Fibroblast of lung (primary cell): ENCODE measurements around the gene KRTAP5-2. TPM values are rescaled to one million over a fixed set of nuclear protein-coding genes. Genes with fewer than 3 reads are reported as not detected.

Experiments used
- DNase-seq, 2 donors: peaks; one replicate each; pipeline versions ENCODE4 v3.0.0 to v3.0.0-alpha.2; 2010; ENCODE audit warnings: low read depth in 2 of 2
- H2AFZ ChIP-seq: 2 replicates; pipeline ENCODE4 v1.5.1; 2012; ENCODE audit warnings: low read length, control low read depth, inconsistent platforms
- H3K27ac ChIP-seq: 2 replicates; pipeline ENCODE4 v1.5.1; 2011; ENCODE audit warnings: low read length, control low read depth; ENCODE audit not compliant: insufficient read depth
- H3K27me3 ChIP-seq: 2 replicates; pipeline ENCODE4 v1.5.1; 2011; ENCODE audit warnings: mild to moderate bottlenecking, low read length; ENCODE audit not compliant: control insufficient read depth, insufficient read depth
- H3K36me3 ChIP-seq: 2 replicates; pipeline ENCODE4 v1.5.1; 2011; ENCODE audit warnings: low read length; ENCODE audit not compliant: control insufficient read depth, insufficient read depth
- H3K4me1 ChIP-seq: 2 replicates; pipeline ENCODE4 v1.5.1; 2011; ENCODE audit warnings: low read length; ENCODE audit not compliant: control insufficient read depth, insufficient read depth; ENCODE audit errors: extremely low read depth
- H3K4me2 ChIP-seq: 2 replicates; pipeline ENCODE4 v1.5.1; 2011; ENCODE audit warnings: low read length, control low read depth; ENCODE audit not compliant: insufficient read depth; ENCODE audit errors: extremely low read depth
- H3K4me3 ChIP-seq, 4 experiments: fragments of 200-600 bp in 1 of 4; sonication (generic) in 1 of 4; replicated peaks in 1 of 4; 2 replicates each; pipeline ENCODE4 v1.5.1; 2011 to 2016; ENCODE audit warnings: low read length in 4 of 4, low read depth in 3 of 4, mild to moderate bottlenecking in 3 of 4, control low read depth in 2 of 4, inconsistent platforms in 1 of 4, mixed read lengths in 1 of 4; ENCODE audit not compliant: insufficient read depth in 1 of 4; ENCODE audit errors: control extremely low read depth in 1 of 4
- H3K79me2 ChIP-seq: 2 replicates; pipeline ENCODE4 v1.5.1; 2012; ENCODE audit warnings: mild to moderate bottlenecking, low read length, inconsistent platforms; ENCODE audit not compliant: control insufficient read depth, insufficient read depth
- H3K9ac ChIP-seq: 2 replicates; pipeline ENCODE4 v1.5.1; 2011; ENCODE audit warnings: mild to moderate bottlenecking, low read length, control low read depth; ENCODE audit not compliant: insufficient read depth
- H3K9me3 ChIP-seq: 2 replicates; pipeline ENCODE4 v1.5.1; 2012; ENCODE audit warnings: low read depth, low read length; ENCODE audit not compliant: control insufficient read depth, insufficient read depth
- H4K20me1 ChIP-seq: 2 replicates; pipeline ENCODE4 v1.5.1; 2011; ENCODE audit warnings: low read length; ENCODE audit not compliant: control insufficient read depth, insufficient read depth; ENCODE audit errors: extremely low read depth
- EZH2 ChIP-seq: IDR thresholded peaks from 2 replicates; pipeline ENCODE4 v1.5.1; 2012; ENCODE audit warnings: low read length, control low read depth, mild to moderate bottlenecking; ENCODE audit errors: missing control alignments
- polyA plus RNA-seq, 2 donors: library from polyadenylated mRNA; depleted of rRNA in 1 of 2; stranded (reverse) in 1 of 2; unstranded in 1 of 2; fragments of >200 nt; gene quantifications; 2 replicates each; pipeline ENCODE4 v1.2.1, GENCODE V29; 2011 to 2012; ENCODE audit warnings: missing spikeins in 1 of 2
- total RNA-seq: library from RNA; depleted of rRNA; stranded (reverse); fragments of >200 nt; gene quantifications from 2 replicates; pipeline ENCODE4 v1.2.1, GENCODE V29; 2014
- TF ChIP-seq, protein P1 (sequence below), 2 donors: IDR thresholded peaks in 1 of 2; conservative IDR thresholded peaks in 1 of 2; 1 replicate in 1 of 2; 2 replicates in 1 of 2; pipeline ENCODE4 v1.5.1; 2011 to 2012; ENCODE audit warnings: low read length in 2 of 2, control low read depth in 1 of 2, inconsistent platforms in 1 of 2, low read depth in 1 of 2, mild to moderate bottlenecking in 1 of 2

The KRTAP5-2 gene
- total and polyA plus RNA-seq, 2 donors (not counting 1 experiment from before 2014, with no cell fraction given): not detected

DNA sequence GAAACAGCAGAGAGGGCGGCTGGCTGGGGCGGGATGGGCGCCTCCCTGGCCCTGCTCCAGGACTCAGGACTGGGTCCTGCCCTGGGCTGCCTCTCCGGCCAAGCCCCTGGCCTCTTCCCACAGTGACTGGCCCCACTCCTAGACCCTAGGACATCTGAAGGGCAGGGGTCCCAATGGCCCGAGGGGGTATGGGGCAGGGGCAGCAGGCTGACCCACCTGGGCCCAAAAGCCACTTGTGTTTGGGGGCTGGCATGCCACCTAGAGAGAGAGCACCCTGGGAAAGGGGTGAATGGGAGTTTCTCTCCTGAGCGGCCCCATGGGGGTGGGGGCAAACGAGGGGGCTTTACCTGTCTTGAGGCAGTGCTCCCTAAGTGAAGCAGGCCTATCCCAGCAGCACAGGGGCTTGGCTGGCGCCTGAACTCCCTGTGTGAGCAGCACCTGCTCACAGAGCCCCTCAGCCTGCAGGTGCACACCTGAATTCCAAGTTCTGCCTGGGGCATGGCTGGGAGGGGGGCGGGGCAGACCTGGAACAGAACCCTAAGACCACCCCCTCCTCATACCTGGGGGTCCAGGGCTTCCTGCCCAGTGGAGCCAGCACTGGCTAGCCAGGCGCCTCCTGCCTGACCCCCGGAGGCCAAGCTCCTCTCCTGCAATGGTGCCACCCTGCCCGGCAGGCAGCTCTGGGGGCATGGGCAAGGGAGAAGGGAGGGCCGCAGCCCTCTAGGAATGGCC lies 42.9 kb downstream of the KRTAP5-2 start:
- H3K4me1 ChIP-seq: peaks cover 5% of the 10 kb centered on the region
- no peak for TF ChIP-seq EZH2

DNA sequence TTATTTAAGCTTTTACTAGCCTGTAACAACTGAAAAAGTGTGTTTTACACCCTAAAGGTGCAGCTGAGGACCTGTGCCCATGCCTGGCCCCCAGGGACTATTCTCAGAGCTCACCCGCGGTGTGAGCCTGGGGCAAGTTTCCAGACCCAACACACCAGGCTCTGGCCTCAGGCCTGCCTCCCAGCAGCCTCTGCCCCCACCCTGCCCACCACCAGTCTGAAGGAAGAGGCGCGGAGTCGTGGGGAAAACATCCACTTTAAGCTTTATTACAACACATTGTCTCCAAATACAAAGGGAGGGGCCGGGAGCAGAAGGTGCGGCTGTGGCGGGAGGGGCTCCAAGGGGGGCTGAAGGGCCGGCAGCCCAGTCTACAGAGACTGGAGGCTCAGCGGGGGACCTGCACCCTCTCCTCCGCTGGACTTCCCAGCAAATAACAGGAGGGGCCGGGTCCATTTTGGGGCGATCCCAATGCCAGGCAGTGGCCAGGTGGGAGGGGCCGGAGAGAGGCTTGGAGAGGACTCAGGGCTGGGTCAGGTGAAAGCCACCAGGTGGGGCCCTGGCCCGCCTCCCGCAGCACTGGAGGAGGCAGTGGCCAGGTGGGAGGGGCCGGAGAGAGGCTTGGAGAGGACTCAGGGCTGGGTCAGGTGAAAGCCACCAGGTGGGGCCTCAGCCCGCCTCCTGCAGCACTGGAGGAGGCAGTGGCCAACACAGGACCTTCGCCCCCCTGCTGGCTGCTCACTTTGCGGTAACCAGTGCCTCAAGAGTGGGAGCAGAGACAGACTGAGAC lies 44.1 kb downstream of the KRTAP5-2 start:
- Histone ChIP-seq H3K79me2 (no peaks in the 10 kb centered on the region), H3K27ac (no peak overlapping the region), H3K9me3 (no peaks in the 10 kb centered on the region), H3K4me1 (peaks cover 5% of the 10 kb centered on the region), H3K27me3 (no peaks in the 10 kb centered on the region), H4K20me1 (no peaks in the 10 kb centered on the region), H3K4me2 (no peak overlapping the region), H2AFZ (no peak overlapping the region), H3K4me3 (no peak overlapping the region), H3K36me3 (no peaks in the 10 kb centered on the region), H3K9ac (no peak overlapping the region)
- TF ChIP-seq, protein P1, sequence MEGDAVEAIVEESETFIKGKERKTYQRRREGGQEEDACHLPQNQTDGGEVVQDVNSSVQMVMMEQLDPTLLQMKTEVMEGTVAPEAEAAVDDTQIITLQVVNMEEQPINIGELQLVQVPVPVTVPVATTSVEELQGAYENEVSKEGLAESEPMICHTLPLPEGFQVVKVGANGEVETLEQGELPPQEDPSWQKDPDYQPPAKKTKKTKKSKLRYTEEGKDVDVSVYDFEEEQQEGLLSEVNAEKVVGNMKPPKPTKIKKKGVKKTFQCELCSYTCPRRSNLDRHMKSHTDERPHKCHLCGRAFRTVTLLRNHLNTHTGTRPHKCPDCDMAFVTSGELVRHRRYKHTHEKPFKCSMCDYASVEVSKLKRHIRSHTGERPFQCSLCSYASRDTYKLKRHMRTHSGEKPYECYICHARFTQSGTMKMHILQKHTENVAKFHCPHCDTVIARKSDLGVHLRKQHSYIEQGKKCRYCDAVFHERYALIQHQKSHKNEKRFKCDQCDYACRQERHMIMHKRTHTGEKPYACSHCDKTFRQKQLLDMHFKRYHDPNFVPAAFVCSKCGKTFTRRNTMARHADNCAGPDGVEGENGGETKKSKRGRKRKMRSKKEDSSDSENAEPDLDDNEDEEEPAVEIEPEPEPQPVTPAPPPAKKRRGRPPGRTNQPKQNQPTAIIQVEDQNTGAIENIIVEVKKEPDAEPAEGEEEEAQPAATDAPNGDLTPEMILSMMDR (conservative IDR thresholded peaks at IDR 0.05 in 1 of 2, IDR thresholded peaks at IDR 0.05 in 1 of 2; ENCODE audit: low read depth in 1 of 2, low read length in 2 of 2): no peak
- no peak for TF ChIP-seq EZH2
- no peak for DNase-seq

More for the DNA sequence above, 42.9 kb downstream of the KRTAP5-2 start:
- H3K9ac ChIP-seq: no peak overlapping the region
- H3K27ac ChIP-seq: no peak overlapping the region
- H3K9me3 ChIP-seq: no peaks in the 10 kb centered on the region
- no peak overlapping the region for H2AFZ ChIP-seq
- H3K4me2 ChIP-seq: no peak overlapping the region
- no peaks in the 10 kb centered on the region for H3K36me3 ChIP-seq
- H3K4me3 ChIP-seq: no peak overlapping the region
- no peaks in the 10 kb centered on the region for H4K20me1 ChIP-seq
- no peaks in the 10 kb centered on the region for H3K27me3 ChIP-seq
- no peaks in the 10 kb centered on the region for H3K79me2 ChIP-seq
- DNase-seq: no peak

DNA sequence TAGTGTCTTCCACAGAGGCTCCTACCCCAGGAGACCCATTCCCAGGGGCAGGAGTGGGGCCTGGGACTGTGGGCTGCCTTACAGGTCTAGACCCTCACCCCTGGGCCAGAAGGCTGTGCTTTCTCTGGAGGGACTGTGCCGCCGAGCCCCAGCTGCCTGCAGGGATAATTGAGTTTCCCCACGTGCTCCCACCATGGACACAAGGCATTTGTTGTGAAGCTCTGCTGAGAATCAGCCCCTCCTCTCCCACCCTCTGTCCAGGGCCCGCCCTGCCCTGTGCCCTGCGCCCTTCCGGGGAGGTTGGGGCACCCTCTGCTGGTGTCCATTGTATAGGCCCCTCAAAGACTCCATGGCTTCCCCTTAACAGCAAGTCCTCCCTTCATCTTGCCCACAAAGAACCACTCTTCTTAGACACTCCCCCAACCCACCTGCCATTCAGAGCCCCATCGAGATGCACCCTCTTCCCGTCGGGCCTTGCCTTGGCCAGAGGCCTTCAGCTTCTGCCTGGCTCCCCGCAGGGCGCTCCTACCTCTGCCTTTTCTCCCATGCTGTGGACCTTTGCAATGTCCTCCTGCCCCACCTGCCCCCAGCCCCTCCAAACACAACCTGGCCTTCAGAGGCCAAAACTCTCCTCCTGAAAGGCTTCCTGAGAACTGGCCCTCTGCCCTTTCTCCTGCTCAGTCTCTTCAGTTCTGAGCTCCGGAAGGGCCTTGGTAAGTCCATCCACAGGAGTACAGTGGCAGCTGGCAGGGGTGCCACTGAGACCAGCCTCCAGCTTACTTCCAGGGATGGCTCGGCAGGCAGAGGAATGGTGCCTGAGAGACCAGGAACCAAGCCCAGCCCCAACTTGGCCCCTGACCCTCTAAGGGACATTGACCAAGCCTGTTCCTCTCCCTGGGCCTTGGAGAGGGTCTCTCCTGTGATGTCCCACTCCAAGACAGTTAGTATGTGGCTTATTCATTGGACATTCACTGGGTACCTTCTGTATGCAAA lies 48.5 kb downstream of the KRTAP5-2 start:
- H4K20me1 ChIP-seq: no peaks in the 10 kb centered on the region
- no peak for DNase-seq
- H3K4me1 ChIP-seq: no peaks in the 10 kb centered on the region
- no peaks in the 10 kb centered on the region for H3K36me3 ChIP-seq
- peaks cover 13% of the 10 kb centered on the region for H3K27me3 ChIP-seq
- H3K9me3 ChIP-seq: no peaks in the 10 kb centered on the region
- H3K79me2 ChIP-seq: no peaks in the 10 kb centered on the region
- no peak for TF ChIP-seq EZH2
- TF ChIP-seq, protein P1 (conservative IDR thresholded peaks at IDR 0.05 in 1 of 2, IDR thresholded peaks at IDR 0.05 in 1 of 2; ENCODE audit: low read depth in 1 of 2, low read length in 2 of 2): no peak
- no peak overlapping the region for H3K4me3 ChIP-seq
- H3K9ac ChIP-seq: no peak overlapping the region
- H2AFZ ChIP-seq: no peak overlapping the region
- H3K4me2 ChIP-seq: no peak overlapping the region
- H3K27ac ChIP-seq: no peak overlapping the region
